Glomerular endothelial cell (primary cell): ENCODE data around the gene RLF. TPM values are rescaled to one million over a fixed set of nuclear protein-coding genes. Genes with fewer than 3 reads are reported as not detected.

ENCODE experiments used
- DNase-seq: peaks from one replicate; pipeline ENCODE4 v3.0.0-alpha.2; 2011; ENCODE audit warnings: low read depth, low spot score; ENCODE audit errors: extremely low read depth
- total RNA-seq: library from RNA; depleted of rRNA; stranded (reverse); fragments of >200 nt; gene quantifications from 2 replicates; pipeline ENCODE4 v1.2.3, GENCODE V29; 2015

Gene RLF
- total RNA-seq: 11.0 and 11.4 TPM in 2 replicates

DNA sequence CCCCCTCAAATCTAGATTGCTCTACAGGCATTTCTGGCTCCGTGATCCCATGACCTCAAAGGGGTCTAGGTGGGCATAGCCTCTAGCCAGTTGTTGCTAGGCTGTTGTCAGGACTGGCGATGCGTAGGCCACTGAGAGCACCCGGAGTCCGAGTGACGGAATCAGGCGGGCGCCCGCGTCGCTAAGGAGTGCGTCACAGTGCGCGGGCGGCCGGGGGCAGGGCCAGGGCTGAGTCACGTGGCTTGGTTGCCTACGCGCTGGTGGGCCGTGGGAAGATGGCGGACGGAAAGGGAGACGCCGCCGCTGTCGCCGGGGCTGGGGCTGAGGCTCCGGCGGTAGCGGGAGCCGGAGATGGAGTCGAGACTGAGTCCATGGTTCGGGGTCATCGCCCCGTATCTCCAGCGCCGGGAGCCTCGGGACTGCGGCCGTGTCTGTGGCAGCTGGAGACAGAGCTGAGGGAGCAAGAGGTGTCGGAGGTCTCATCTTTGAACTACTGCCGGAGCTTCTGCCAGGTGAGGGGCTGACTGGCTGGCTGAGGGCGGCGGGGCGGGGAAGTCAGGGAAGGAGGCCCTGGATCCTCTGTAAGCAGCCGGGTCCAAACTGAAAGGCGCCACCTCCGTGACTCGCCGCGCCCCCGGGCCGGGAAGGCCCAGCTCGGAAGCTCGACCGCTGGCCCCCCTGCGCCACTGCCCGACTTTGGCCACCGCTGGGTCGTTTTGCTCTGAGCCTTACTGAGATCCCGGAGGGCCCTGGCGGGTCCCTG is at the start of gene RLF:
Gene RLF (plus strand): TSS at position 263 of the 763 bp plus-strand sequence. CDS start 13 bp downstream, at position 276.
- peak; percentile 56 for DNase-seq

DNA sequence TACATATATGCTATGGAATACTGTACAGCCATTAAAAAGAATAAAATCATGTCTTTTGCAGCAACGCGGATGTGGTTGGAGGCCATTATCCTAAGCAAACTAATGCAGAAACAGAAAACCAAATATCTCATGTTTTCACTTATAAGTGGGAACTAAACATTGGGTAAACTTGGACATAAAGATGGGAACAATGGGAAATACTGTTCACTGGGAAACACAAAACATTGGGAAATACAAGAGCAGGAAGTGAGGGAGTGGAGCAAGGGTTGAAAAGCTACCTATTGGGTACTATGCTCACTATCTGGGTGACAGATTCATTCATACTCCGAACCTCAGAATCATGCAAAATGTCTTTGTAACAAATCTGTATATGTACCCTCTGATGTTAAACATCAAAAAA is 46.8 kb upstream of the RLF start:
- DNase-seq: no peak

DNA sequence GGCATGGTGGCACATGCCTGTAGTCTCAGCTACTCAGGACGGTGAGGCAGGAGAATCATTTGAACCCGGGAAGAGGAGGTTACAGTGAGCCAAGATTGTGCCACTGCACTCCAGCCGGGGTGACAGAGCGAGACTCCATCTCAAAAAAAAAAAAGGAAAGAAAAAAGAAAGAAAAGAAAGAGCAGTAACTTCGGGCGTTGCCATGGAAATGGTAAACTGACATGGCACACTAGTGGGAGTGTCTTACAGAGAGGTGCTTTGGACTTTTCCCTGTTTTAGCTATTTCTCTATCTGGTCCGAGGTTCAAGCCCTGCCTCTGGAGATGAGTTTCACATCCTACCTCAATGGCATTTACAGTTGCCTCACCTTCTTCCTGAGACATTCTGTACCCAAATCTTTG is 41.1 kb upstream of the RLF start:
- no peak for DNase-seq

- DNase-seq: no peak
Measured at GRCh38 chr1:40122855-40123254, 38.3 kb upstream of the RLF start.

- peak; percentile 48 for DNase-seq
Measured at GRCh38 chr1:40130892-40131291, 30.3 kb upstream of the RLF start.

- DNase-seq: no peak
Measured at GRCh38 chr1:40132383-40133311, 28.5 kb upstream of the RLF start.

DNA sequence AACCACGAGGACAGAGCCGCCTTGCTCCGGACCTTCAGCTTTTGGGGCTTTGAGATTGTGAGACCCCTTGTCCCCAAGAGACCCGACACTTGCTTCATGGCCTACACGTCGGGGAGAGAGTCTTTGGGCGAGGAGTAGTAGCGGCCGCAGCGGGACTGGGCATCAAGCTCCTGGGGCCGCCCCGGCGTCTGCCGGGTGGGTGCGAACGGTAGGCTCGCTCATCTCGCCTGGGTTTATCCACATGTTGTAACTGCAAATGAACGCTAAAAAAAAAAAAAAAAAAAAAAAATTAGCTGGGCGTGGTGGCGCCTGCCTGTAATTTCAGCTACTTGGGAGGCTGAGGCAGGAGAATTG is 27.9 kb upstream of the RLF start:
- DNase-seq: no peak

DNA sequence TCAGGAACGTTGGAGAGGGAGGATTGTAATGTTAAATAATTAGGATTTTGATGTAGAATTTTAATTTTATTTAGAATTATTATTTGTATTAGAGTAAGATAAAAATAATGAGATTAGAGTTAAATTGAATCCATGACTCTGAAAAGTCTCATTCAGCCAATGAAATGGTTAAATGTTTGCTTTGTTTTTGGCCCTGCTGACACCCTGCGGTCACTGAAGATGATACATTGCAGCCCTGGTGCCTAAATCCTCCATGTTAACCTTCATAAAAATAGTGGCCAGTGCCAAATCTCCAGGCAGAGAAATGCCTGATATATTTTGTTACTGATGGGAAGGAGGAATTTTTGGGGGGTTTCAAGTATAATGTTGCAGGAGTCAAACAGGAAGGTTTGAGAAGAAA is 27.3 kb upstream of the RLF start:
- DNase-seq: no peak

GRCh38 chr1:40140211-40140973 is 20.8 kb upstream of the RLF start:
- DNase-seq: no peak

DNA sequence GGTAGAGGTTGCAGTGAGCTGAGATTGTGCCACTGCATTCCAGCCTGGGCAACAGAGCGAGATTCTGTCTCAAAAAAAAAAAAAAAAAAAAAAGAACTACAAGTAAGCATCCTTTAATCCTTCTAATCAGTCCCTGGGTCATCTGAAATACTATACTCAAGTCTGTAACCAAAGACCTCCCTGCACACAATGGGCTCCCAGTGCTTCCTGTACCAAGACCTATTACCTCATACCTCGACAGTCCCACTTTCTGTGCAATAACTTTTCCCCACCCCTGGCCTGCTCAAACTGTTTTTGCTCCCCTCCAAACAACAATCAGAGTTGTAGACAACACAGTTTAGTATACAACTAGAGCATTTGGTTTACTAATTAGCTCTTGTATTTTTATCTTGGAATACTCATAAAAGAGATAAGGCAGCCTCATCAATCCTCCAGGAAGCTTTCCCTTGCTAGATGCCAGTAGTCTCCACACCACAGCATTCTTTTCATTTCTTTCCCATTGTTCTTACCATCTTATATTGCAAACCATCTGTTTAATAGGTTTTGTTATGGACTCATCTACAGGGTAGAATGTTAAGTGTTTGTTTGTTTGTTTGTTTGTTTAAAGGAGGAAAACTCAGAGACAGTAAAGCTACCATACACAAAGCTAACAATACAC is 19.2 kb upstream of the RLF start:
- no peak for DNase-seq

DNA sequence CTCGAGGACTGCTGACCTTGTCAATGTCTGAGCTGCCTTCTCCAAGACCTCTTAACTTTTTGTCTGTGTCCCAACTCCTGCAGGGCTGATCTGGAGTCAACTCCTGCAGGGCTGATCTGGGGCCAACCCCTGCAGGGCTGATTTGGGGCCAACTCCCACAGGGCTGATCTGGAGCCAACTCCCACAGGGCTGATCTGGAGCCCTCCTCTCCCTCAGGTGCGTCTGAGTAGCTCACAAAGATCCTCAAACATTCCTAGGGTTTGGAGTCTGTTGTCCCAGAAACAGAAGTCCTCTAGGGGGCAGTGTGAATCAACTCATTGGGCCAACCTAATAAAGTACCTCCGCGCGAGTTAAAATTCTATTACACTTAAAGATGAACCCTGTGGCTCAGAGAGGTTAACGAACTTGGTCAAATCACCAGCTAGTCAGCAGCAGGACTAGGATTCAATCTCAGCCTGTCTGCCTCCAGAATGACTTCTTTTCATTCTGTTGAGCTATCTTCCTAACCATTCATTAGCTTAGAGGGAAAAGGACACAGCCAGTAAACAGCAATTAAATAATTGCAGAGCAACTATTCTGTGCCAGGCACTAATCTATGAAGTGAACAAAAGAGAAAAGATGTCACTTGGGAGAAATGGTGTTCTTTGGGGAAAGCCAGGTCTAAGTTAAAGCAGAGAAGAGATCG is 17.2 kb upstream of the RLF start:
- peak; percentile 54 for DNase-seq

DNA sequence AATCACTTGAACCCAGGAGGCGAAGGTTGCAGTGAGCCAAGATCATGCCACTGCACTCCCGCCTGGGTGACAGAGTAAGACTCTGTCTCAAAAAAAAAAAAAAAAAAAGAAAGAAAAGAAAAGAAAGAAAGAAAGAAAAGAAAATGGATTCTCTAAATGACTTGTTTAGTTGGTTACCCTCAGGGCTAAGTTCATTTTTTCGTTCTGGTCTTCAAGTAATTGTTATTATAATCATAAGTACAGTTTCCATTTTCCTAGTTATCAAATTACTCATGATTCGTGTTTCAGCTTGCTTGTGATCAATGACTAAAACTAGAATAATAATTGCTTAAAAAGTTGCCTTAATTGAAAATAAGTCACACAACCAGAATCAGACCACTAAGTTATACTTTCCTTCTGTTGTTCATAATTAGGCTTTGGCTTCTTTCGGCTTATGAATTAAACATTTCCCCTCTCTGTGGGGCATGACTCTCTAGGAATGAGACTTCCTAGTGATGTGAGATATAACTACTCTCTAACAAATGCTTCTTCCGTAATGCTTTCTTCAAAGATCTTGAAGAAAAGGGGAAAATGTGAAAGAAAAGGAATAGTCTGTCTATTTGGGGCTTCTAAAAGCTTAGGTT is 9.6 kb upstream of the RLF start:
- no peak for DNase-seq

DNA sequence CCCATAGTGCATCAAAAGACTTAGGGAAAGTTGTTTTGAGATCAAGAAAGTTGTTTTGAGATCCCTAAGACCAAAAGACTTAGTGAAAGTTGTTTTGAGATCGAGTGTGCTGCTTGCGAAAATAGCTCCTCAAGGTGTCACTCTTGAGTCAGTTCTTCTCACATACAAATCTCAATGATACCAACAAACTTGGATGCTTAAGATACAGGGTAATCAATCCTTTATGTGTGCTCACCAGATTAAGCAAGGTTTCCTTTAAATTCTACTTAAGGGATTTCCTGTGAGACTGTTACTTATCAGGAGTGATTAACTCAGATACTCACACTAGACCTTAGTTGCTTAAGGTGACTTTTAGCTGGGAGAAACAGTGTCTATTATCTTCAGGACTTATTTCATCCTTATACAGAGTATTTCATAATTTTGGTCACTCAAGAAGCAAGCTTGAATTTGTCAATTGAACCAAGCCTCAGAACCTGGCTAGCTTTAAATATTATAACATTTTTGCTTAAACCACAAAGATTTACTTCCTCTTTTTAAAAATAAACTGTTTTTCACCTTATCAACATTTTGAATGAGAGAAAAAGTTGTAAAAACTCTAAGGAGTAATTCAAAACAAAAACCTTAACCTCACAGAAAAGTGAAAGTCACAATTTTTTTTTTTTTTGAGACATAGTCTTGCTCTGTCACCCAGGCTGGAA is 8.0 kb upstream of the RLF start:
- DNase-seq: peak; percentile 50

- no peak for DNase-seq
Measured at GRCh38 chr1:40155135-40155534, 6.1 kb upstream of the RLF start.

- DNase-seq: no peak
Measured at GRCh38 chr1:40155910-40156309, 5.3 kb upstream of the RLF start.

GRCh38 chr1:40160806-40161124 is 422 bp upstream of the RLF start:
- DNase-seq: no peak

- no peak for DNase-seq
Measured at GRCh38 chr1:40161888-40162397, 756 bp downstream of the RLF start.

DNA sequence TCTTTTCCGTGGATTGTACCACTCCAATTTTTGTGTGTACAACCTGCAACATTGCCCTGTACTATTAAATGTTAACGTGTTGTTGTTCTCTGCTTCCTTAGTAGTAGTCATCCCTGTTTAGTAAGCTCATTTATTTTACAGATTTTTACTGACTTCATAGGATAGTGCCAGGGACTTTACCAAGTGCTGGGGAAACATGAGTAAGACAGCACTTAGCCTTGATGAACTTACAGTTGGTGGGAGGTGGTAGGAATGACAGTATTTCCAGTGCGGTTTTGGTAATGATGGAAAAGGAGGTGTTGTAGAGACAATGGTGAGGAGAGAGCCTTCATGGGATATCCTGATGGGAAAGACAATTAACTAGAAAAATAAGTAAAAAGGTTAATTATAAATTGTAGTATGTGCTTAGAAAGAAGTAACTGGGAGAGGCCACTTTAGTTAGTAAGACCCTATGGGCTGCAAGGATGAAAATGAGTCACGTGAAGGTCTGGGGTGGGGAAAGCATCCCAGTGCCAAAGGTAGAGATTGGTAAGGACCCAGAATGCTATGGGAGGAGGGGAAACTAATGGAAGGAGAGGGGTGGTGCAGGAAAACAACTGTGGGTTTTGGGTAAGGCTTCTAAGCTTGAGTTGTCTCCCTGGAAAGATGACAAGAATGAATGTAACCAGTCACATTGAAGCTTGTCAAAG is 1.7 kb downstream of the RLF start:
- no peak for DNase-seq
